ENCODE data around the gene TAS2R31.

Gene TAS2R31

DNA sequence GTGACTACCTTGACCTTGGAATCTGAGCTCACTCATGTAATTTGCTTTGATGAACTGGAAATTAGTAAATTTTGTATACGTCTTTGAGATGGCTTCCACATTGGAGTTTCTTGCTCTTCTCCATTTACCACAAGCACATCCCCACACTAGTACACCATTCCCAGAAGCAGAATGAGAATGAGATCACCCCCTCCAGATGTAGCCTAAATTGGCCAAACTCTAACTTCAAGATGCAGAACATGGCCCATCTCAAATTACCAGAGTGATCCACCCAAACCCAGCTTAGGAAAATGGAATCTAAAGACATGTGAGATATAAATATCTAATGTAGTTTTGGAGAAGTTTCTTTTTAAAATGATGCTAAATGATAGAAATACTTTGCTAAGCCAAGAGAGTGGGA lies 23.6 kb downstream of the TAS2R31 start:
- no peak for DNase-seq (ENCODE audit: low read depth, low spot score)

DNA sequence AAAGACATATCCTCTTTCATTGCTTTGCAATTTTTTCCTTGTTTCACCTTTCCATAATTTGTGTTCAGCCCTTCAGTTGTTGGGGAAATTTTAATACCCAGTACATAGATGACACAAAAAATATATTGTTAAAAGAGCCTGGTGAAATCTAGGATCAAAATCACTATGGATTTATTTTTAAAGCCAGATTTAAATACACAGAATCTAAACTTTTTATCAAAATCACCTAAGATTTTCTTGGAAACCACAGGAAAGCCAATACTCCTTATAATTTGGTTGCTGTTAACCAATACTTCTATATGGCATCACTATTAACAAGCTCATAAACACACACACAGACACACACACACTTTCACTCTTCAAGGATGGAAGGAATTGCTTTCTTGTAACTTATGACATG lies 33.0 kb downstream of the TAS2R31 start, which contains the start of gene TAS2R20:
Gene TAS2R20, minus strand, starts transcription at position 101 of the 400 bp plus-strand sequence. CDS start 429 bp downstream, outside the sequence.
- no peak for DNase-seq (ENCODE audit: low read depth, low spot score)

DNA sequence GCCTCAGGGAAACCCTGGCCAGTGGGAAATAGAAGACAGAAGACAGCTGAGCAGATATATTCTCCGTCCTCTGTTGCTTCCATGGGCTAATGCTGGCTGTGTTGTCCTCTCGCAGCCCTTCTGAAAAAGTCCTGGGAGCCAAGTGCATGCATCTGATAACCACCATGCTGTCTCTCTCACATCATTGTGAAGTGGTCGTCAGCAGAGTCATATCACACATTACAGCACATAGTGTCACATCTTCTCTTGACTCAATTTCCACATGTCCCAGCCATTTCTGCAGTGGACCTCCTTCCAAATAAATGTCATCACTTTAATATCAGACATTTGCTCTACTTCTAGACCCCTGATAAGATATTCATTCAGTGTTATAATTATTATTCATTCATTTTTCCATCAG lies 36.9 kb downstream of the TAS2R31 start:
- no peak for DNase-seq (ENCODE audit: low read depth, low spot score)

DNA sequence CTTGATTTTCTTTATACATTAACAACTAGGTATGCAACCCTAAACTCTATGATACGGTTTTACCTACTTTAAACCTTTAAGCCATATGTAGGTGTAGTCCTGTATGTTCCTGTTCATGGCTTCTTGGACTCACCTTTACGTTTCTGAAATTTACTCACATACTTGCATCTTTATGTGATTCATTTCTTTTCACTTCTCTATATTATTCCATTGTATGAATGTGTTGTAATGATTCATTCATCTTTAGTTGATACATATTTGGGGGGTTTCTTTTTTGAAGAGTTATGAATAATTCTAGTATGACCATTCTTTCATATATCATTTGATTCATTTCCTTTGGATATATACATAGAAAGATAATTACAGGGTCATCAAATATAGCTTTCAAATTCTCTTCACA lies 42.1 kb downstream of the TAS2R31 start:
- DNase-seq (ENCODE audit: low read depth, low spot score): no peak

DNA sequence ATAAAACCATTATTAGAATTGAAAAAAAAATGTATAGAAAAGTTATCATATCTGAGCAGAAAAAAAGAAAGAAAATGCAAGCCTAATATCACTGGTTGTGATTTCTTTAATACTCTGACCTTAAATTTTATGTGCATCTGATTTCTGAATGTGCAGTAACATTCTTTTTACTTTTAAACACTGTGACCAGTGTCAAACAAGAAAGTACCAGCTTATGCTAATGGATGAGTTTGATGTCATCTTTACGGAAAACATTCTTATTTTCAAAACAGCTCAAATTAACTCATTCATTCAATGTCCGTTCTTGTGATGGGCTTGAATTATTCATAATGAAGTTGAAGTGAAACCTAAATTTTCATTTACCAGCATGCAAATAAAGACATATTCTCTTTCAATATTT lies 44.4 kb downstream of the TAS2R31 start, which contains the start of gene TAS2R50:
Gene TAS2R50, minus strand, starts transcription at position 101 of the 400 bp plus-strand sequence. Its CDS starts 52 bp downstream, at position 49.
- no peak for DNase-seq (ENCODE audit: low read depth, low spot score)

GRCh38 chr12:10982244-10982643 lies 49.0 kb downstream of the TAS2R31 start:
- peak; percentile 42 for DNase-seq (ENCODE audit: low read depth, low spot score)

Measured in astrocyte of the hippocampus (primary cell).